HepG2 (cell line): ENCODE measurements around the gene SLC43A1. TPM values are rescaled to one million over a fixed set of nuclear protein-coding genes. Genes with fewer than 3 reads are reported as not detected.
A peak's percentile ranks its signal among the peaks of the same experiment; 100 is the strongest.

Source experiments
- CHD2 ChIP-seq: IDR thresholded peaks from 2 replicates; pipeline ENCODE4 v1.6.1; 2011; ENCODE audit warnings: low read depth, low read length, improper control_type of control experiment
- ELF3 ChIP-seq: IDR thresholded peaks from 2 replicates; pipeline ENCODE4 v1.6.1; 2016; ENCODE audit warnings: missing genetic modification reagents, missing compliant biosample characterization
- ESRRA ChIP-seq: sonication (generic); formaldehyde crosslinking; IDR thresholded peaks from 2 replicates; pipeline ENCODE4 v1.5.1; 2020; ENCODE audit warnings: mild to moderate bottlenecking, low read depth, missing genetic modification reagents
- RELA ChIP-seq: sonication (generic); formaldehyde crosslinking; IDR thresholded peaks from 2 replicates; pipeline ENCODE4 v1.4.0; 2020; ENCODE audit warnings: missing genetic modification reagents
- ZNF781 ChIP-seq: sonication (generic); formaldehyde crosslinking; IDR thresholded peaks from 2 replicates; pipeline ENCODE4 v1.5.1; 2020; ENCODE audit warnings: borderline replicate concordance, mild to moderate bottlenecking, missing genetic modification reagents; ENCODE audit errors: not compliant biosample characterization
- ZNF790 ChIP-seq: sonication (generic); formaldehyde crosslinking; IDR thresholded peaks from 2 replicates; pipeline ENCODE4 v1.8.0; 2022; ENCODE audit warnings: missing genetic modification reagents, mild to moderate bottlenecking, borderline replicate concordance
- ZSCAN21 ChIP-seq: sonication (generic); formaldehyde crosslinking; IDR thresholded peaks from 2 replicates; pipeline ENCODE4 v1.8.0; 2022; ENCODE audit warnings: mild to moderate bottlenecking, missing genetic modification reagents, moderate library complexity, borderline replicate concordance
- polyA plus RNA-seq, 8 experiments: library from polyadenylated mRNA; depleted of rRNA in 3 of 8; stranded (reverse) in 7 of 8; unstranded in 1 of 8; fragments of >200 nt; fragmentation: Illumina TruSeq in 4 of 8; extraction: Trizol in 4 of 8; gene quantifications; 2 replicates each; pipeline versions ENCODE4 v1.2.1 to v1.2.3, GENCODE V29; 2011 to 2016; ENCODE audit warnings: low read depth in 4 of 8, missing spikeins in 1 of 8, mixed read lengths in 1 of 8; ENCODE audit not compliant: insufficient read depth in 1 of 8
- total RNA-seq, 5 experiments: library from RNA; depleted of rRNA; stranded (reverse); fragments of >200 nt; fragmentation: Illumina TruSeq; extraction: Trizol; gene quantifications; 2 replicates each; pipeline ENCODE4 v1.2.3, GENCODE V29; 2016; ENCODE audit warnings: low read depth in 1 of 5
- TF ChIP-seq, protein P1 (sequence below): sonication (generic); formaldehyde crosslinking; IDR thresholded peaks from 2 replicates; pipeline ENCODE4 v1.5.1; 2020; ENCODE audit warnings: missing genetic modification reagents, mild to moderate bottlenecking, borderline replicate concordance
- TF ChIP-seq, protein P2 (sequence below): sonication (generic); formaldehyde crosslinking; IDR thresholded peaks from 2 replicates; pipeline ENCODE4; 2020; ENCODE audit warnings: missing genetic modification reagents, mild to moderate bottlenecking, borderline replicate concordance
- TF ChIP-seq, protein P3 (sequence below): sonication (generic); formaldehyde crosslinking; IDR thresholded peaks from 2 replicates; pipeline ENCODE4 v1.5.1; 2020; ENCODE audit warnings: mild to moderate bottlenecking, moderate library complexity, missing genetic modification reagents
- TF ChIP-seq, protein P4 (sequence below): sonication (generic); formaldehyde crosslinking; IDR thresholded peaks from 2 replicates; pipeline ENCODE4 v1.4.0; 2020; ENCODE audit warnings: mild to moderate bottlenecking, missing genetic modification reagents
- TF ChIP-seq, protein P5 (sequence below): sonication (generic); formaldehyde crosslinking; IDR thresholded peaks from 2 replicates; pipeline ENCODE4 v1.5.1; 2020; ENCODE audit warnings: mild to moderate bottlenecking, missing genetic modification reagents, borderline replicate concordance

SLC43A1 gene
- total and polyA plus RNA-seq, 2 of the 13 experiments (the other 11 are each of a cell fraction or from before 2014, with no cell fraction given) = 72.3 to 87.6 TPM

DNA sequence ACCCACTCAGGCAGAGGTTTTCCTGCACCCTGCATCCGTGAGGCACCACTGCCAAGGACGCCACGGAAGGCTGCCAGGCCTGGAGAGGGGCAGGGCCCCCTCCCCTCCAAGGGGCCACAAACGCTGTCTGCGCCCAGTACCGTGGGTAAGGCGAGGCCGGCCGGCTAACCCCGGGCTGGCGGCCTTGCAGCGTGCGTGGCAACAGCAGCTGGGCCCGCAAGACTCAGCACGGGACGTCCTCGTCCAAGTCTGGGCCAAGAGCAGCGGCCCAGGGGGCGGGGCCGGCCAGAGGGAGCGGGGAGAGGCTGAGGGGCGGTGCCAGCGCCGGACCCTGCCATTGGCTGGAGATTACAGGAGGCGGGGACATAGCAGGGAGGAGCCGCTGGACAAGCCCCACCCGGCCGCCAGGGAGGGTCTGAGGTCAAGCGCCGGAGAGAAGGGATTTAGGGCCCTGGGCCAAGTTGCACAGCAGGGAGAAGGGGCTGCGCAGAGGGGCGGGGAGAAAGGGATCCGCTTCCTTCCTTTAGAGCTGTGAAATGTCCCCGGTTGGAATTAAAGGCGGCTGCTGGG, 16.0 kb downstream of the SLC43A1 start (continued):
- TF ChIP-seq ZSCAN21 (CRISPR knock-in tag) = no peak; the same call in 1 of the 2 replicates
- no peak for TF ChIP-seq RELA (CRISPR knock-in tag)
- TF ChIP-seq ZNF790 (CRISPR knock-in tag) = no peak
- TF ChIP-seq, protein P1, sequence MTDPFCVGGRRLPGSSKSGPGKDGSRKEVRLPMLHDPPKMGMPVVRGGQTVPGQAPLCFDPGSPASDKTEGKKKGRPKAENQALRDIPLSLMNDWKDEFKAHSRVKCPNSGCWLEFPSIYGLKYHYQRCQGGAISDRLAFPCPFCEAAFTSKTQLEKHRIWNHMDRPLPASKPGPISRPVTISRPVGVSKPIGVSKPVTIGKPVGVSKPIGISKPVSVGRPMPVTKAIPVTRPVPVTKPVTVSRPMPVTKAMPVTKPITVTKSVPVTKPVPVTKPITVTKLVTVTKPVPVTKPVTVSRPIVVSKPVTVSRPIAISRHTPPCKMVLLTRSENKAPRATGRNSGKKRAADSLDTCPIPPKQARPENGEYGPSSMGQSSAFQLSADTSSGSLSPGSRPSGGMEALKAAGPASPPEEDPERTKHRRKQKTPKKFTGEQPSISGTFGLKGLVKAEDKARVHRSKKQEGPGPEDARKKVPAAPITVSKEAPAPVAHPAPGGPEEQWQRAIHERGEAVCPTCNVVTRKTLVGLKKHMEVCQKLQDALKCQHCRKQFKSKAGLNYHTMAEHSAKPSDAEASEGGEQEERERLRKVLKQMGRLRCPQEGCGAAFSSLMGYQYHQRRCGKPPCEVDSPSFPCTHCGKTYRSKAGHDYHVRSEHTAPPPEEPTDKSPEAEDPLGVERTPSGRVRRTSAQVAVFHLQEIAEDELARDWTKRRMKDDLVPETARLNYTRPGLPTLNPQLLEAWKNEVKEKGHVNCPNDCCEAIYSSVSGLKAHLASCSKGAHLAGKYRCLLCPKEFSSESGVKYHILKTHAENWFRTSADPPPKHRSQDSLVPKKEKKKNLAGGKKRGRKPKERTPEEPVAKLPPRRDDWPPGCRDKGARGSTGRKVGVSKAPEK (CRISPR knock-in tag) = no peak
- no peak for TF ChIP-seq ESRRA (CRISPR knock-in tag)
- TF ChIP-seq, protein P2, sequence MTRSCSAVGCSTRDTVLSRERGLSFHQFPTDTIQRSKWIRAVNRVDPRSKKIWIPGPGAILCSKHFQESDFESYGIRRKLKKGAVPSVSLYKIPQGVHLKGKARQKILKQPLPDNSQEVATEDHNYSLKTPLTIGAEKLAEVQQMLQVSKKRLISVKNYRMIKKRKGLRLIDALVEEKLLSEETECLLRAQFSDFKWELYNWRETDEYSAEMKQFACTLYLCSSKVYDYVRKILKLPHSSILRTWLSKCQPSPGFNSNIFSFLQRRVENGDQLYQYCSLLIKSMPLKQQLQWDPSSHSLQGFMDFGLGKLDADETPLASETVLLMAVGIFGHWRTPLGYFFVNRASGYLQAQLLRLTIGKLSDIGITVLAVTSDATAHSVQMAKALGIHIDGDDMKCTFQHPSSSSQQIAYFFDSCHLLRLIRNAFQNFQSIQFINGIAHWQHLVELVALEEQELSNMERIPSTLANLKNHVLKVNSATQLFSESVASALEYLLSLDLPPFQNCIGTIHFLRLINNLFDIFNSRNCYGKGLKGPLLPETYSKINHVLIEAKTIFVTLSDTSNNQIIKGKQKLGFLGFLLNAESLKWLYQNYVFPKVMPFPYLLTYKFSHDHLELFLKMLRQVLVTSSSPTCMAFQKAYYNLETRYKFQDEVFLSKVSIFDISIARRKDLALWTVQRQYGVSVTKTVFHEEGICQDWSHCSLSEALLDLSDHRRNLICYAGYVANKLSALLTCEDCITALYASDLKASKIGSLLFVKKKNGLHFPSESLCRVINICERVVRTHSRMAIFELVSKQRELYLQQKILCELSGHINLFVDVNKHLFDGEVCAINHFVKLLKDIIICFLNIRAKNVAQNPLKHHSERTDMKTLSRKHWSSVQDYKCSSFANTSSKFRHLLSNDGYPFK (CRISPR knock-in tag) = no peak
- no peak for TF ChIP-seq ELF3 (CRISPR knock-in tag)
- TF ChIP-seq, protein P3, sequence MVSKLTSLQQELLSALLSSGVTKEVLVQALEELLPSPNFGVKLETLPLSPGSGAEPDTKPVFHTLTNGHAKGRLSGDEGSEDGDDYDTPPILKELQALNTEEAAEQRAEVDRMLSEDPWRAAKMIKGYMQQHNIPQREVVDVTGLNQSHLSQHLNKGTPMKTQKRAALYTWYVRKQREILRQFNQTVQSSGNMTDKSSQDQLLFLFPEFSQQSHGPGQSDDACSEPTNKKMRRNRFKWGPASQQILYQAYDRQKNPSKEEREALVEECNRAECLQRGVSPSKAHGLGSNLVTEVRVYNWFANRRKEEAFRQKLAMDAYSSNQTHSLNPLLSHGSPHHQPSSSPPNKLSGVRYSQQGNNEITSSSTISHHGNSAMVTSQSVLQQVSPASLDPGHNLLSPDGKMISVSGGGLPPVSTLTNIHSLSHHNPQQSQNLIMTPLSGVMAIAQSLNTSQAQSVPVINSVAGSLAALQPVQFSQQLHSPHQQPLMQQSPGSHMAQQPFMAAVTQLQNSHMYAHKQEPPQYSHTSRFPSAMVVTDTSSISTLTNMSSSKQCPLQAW = 0 out of 2 replicates have a peak, but pooled peaks have one; percentile 30
- no peak for TF ChIP-seq ZNF781 (CRISPR knock-in tag)
- TF ChIP-seq CHD2 = no peak
- TF ChIP-seq, protein P4, sequence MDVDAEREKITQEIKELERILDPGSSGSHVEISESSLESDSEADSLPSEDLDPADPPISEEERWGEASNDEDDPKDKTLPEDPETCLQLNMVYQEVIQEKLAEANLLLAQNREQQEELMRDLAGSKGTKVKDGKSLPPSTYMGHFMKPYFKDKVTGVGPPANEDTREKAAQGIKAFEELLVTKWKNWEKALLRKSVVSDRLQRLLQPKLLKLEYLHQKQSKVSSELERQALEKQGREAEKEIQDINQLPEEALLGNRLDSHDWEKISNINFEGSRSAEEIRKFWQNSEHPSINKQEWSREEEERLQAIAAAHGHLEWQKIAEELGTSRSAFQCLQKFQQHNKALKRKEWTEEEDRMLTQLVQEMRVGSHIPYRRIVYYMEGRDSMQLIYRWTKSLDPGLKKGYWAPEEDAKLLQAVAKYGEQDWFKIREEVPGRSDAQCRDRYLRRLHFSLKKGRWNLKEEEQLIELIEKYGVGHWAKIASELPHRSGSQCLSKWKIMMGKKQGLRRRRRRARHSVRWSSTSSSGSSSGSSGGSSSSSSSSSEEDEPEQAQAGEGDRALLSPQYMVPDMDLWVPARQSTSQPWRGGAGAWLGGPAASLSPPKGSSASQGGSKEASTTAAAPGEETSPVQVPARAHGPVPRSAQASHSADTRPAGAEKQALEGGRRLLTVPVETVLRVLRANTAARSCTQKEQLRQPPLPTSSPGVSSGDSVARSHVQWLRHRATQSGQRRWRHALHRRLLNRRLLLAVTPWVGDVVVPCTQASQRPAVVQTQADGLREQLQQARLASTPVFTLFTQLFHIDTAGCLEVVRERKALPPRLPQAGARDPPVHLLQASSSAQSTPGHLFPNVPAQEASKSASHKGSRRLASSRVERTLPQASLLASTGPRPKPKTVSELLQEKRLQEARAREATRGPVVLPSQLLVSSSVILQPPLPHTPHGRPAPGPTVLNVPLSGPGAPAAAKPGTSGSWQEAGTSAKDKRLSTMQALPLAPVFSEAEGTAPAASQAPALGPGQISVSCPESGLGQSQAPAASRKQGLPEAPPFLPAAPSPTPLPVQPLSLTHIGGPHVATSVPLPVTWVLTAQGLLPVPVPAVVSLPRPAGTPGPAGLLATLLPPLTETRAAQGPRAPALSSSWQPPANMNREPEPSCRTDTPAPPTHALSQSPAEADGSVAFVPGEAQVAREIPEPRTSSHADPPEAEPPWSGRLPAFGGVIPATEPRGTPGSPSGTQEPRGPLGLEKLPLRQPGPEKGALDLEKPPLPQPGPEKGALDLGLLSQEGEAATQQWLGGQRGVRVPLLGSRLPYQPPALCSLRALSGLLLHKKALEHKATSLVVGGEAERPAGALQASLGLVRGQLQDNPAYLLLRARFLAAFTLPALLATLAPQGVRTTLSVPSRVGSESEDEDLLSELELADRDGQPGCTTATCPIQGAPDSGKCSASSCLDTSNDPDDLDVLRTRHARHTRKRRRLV = no peak
- TF ChIP-seq, protein P5, sequence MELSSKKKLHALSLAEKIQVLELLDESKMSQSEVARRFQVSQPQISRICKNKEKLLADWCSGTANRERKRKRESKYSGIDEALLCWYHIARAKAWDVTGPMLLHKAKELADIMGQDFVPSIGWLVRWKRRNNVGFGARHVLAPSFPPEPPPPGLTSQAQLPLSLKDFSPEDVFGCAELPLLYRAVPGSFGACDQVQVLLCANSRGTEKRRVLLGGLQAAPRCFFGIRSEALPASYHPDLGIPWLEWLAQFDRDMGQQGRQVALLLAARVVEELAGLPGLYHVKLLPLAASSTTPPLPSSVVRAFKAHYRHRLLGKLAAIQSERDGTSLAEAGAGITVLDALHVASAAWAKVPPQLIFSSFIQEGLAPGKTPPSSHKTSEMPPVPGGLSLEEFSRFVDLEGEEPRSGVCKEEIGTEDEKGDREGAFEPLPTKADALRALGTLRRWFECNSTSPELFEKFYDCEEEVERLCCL (CRISPR knock-in tag) = no peak
